Mucosa of stomach (tissue), 1 donor: Measurements from ENCODE around the gene AQP12B.
"Not testable (repeated sequence)": the region's sequence is repeated elsewhere in the genome, so short reads cannot be mapped to it uniquely, and the experiment has no call there.

Source experiments
- H3K27me3 ChIP-seq: one replicate; pipeline ENCODE4 v1.7.0; 2013; ENCODE audit warnings: mild to moderate bottlenecking, low read length; ENCODE audit not compliant: control insufficient read depth, insufficient read depth
- H3K36me3 ChIP-seq: one replicate; pipeline ENCODE4 v1.7.0; 2013; ENCODE audit warnings: low read length; ENCODE audit not compliant: control insufficient read depth, insufficient read depth
- H3K4me1 ChIP-seq: one replicate; pipeline ENCODE4 v1.7.0; 2013; ENCODE audit warnings: mild to moderate bottlenecking, low read length; ENCODE audit not compliant: control insufficient read depth, insufficient read depth
- H3K4me3 ChIP-seq: one replicate; pipeline ENCODE4 v1.7.0; 2013; ENCODE audit warnings: low read length
- H3K9ac ChIP-seq: one replicate; pipeline ENCODE4 v1.7.0; 2013; ENCODE audit warnings: mild to moderate bottlenecking, low read length, moderate library complexity
- H3K9me3 ChIP-seq: one replicate; pipeline ENCODE4 v1.7.0; 2013; ENCODE audit warnings: mild to moderate bottlenecking, low read length, moderate library complexity; ENCODE audit not compliant: control insufficient read depth
- donor health status: Pancreatic carcinoma.

AQP12B gene

DNA sequence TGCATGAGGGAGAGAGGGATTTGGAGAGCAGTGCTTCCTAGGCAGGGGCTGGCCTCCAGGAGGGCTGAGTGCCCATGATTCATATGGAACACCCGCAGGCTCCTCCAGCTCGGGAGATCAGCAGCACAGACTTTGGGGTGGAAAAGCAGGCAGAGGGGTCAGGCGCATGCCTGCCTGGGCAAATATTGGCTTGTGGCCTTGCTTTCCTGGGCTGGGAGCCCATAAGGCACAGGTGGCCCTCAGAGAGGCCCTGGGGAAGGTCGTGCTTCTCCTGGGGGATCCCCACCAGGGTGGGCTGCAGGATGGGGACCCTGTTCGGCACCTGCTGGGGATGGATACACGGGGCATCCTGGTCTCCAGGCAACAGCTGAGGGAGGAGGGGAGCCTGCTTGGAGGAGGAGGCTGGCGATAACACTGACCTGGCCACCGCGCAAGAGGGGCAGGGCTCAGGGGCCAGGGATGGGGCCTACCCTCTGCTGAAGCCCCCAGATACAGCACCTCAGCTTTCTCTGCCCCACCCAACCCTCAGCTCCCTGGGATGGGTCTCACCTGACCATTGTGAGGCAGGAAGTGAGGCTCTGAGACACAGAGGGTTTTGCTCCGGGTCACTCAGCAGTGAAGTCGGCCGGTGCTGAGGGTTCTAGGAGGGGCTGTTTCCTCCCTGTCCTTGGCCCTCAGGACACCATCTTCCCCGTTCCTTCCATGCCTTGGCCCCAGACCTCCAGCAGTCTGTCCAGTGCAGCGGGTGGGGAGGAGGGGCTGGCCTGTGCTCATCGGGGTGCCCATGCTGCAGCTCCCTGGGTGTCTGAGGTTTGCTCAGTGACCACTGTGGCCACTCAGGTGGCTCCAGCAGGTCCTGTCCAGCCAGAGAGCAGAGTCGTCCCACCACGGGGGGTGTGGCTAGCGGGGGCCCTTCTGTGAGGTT lies 21.0 kb upstream of the AQP12B start:
- Histone ChIP-seq H3K9me3 (no peaks in the 10 kb centered on the region), H3K9ac (no peak overlapping the region), H3K27me3 (peaks cover 8% of the 10 kb centered on the region), H3K4me3 (no peak overlapping the region), H3K36me3 (no peaks in the 10 kb centered on the region), H3K4me1 (no peaks in the 10 kb centered on the region)

DNA sequence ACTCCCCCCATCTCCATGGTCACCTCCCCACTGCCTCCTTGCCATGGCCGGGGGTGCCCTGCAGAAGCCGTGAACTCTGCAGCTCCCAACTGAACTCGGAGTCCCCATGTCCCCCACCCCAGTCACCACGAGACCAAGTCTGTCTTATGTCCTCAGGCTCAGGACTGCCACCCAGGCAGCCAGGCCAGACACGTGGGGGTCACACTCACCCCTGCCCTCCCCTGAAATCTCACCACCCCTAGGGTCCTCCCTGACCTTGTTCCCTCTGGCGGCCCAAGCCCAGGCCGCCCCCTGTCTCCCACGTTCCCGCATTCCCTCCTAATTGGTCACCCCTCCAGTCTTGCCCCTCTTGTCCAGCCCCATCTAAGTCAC lies 19.9 kb upstream of the AQP12B start:
- no peaks in the 10 kb centered on the region for H3K36me3 ChIP-seq
- H3K9ac ChIP-seq: no peak overlapping the region
- no peaks in the 10 kb centered on the region for H3K4me1 ChIP-seq
- no peak overlapping the region for H3K4me3 ChIP-seq
- peaks cover 8% of the 10 kb centered on the region for H3K27me3 ChIP-seq
- no peaks in the 10 kb centered on the region for H3K9me3 ChIP-seq

DNA sequence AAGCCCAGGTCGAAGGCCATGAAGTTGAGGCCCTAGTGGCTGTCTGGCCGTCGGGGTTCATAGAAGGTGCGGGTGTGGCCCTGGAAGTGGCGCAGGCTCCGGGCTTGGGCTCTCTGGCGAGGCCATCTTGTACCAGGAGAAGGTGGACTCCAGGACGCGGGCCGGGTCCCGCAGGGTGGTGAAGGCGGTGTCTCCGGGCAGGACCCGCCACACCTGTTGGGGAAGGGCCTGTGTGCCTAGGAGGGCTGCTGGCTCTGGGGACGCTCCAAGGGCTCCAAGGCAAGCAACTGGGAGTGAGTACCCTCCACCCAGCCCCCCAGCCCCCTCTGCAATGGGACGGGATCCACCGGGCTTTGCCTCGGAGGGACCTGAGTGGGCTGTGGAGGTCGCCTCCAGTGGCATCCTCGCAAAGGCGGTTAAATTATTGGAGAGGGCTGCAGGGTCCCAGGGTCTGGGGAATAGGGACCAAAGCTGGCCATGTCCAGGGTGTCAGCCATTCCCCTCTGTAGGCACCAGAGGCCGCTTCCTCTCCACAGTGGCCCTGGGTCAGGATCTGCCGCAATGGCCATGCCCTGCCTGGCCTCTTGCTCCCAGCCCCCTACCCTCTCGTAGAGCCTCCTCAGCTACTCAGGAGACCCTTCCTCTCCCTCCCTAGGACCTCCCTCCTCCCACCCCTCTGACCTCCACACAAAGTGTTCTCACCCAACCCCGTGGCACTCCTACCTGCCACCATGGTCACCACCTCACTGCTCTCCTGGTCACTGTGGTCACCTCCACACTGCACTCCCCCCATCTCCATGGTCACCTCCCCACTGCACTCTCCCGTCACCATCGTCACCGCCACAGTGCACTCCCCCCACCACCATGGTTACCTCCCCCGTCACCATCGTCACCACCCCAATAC lies 19.3 kb upstream of the AQP12B start:
- Histone ChIP-seq H3K9me3 (no peaks in the 10 kb centered on the region), H3K9ac (no peak overlapping the region), H3K4me3 (no peak overlapping the region), H3K27me3 (peaks cover 8% of the 10 kb centered on the region), H3K4me1 (no peaks in the 10 kb centered on the region), H3K36me3 (no peaks in the 10 kb centered on the region)

DNA sequence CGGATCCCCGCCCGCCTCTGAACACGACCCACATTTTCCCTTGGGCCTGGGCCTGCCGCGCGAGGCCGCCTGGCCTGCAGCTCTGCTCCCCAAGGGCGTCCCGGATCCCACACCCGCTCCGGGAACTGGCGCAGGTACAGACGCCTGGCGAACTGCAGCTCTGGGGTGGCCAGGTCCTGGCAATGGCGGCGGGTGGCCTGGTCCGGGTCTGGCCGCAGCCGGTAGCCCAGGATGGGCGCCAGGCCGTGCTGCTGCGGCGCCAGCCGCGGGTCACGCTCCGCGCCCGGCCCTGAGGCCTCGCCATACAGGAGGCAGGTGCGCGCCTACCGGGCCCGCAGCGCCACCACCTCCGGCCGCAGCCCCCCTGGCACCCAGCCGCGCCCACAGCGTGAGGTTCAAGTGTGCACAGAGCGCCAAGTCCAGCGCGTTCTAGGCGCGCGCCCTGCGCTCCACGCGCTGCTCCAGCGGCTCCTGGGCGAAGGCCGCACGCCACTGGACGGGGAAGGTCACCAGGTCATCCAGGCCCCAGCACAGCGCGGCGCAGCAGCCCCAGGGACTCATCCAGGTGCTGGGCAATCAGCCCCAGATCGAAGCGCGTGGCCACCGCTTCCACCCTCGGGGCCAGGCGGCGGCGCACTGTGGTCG lies 18.5 kb upstream of the AQP12B start:
- no peaks in the 10 kb centered on the region for H3K36me3 ChIP-seq

DNA sequence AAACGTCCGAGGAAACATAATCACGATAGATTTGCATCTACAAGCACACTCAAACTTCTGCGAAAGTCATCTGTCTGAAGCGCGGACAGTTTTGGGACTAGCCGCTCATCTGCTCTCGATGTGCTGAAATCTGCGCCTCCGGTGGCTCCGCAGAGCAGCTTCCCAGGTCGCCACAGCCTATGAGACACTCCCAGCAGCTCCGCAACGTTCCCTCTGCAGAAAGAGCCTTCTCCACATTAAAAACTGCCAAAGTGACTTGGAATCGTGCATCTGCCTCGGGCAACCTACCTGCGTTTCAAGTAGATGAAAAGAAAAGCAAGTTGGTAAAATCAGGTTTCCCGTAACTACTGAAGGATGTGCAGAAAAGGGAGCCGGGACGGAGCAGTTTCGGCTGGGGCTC lies 17.9 kb upstream of the AQP12B start:
- H3K9ac ChIP-seq, H3K4me3 ChIP-seq, H3K27me3 ChIP-seq, H3K9me3 ChIP-seq, H3K36me3 ChIP-seq, H3K4me1 ChIP-seq: not testable (repeated sequence)

More for the DNA sequence above, 18.5 kb upstream of the AQP12B start:
- H3K9ac ChIP-seq: no peak overlapping the region
- no peaks in the 10 kb centered on the region for H3K4me1 ChIP-seq
- peaks cover 8% of the 10 kb centered on the region for H3K27me3 ChIP-seq
- H3K4me3 ChIP-seq: no peak overlapping the region
- no peaks in the 10 kb centered on the region for H3K9me3 ChIP-seq

DNA sequence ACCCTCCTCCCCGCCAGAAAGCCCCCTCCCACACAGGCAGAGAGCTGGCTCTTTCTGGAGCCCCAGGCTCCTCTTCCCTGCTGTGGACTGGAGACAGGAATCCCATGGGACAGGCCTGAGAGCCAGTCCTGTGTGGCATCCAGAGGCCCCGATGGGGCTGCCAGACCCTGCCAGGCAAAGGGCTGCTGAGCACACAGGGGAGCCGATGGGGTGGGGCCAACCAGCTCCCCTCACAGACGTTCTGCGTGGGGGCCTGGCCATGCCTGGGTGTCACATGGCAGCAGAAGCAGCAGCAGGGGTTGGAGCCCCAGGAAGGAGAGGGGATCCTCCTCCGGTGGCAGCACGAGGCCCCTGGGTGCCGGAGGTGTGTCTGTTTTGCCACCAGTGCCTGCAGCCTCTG lies 17.1 kb upstream of the AQP12B start:
- H3K4me1 ChIP-seq, H3K9ac ChIP-seq, H3K36me3 ChIP-seq, H3K9me3 ChIP-seq, H3K27me3 ChIP-seq, H3K4me3 ChIP-seq: not testable (repeated sequence)

DNA sequence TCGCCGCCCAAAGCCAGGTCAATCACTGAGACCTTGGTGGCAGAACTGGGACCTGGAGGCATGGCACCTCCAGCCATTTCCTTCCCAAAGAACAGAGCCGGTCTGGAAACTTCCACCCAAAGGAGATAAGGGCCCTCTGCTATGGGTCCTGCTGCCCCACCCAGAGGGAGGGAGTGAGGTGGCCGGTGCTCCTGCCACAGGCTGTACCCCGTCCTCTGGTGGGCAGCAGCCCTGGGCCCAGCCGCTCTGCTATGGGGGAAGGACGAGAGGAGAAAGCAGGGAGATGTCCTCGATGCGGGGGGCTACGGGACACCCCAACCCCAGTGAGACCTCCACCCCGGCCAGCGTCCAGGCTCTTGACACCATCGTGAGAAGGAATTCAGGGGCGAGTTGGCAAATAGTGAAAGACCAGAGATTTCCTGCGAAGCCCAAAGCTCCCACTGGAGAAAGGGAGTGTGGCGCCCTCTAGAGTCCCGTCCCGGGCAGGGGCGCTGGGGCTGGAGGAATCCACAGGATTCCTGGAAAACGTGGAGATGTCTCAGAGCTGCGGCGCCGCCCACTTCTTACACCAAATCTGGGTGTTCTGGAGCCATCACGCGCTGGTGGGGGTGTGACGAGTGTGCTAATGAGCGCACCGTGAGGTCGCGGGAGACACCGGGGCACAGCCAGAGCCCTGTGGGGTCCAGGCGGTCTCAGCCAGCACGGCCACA lies 16.3 kb upstream of the AQP12B start:
- H3K4me1 ChIP-seq, H3K9ac ChIP-seq, H3K9me3 ChIP-seq, H3K4me3 ChIP-seq, H3K36me3 ChIP-seq, H3K27me3 ChIP-seq: not testable (repeated sequence)

DNA sequence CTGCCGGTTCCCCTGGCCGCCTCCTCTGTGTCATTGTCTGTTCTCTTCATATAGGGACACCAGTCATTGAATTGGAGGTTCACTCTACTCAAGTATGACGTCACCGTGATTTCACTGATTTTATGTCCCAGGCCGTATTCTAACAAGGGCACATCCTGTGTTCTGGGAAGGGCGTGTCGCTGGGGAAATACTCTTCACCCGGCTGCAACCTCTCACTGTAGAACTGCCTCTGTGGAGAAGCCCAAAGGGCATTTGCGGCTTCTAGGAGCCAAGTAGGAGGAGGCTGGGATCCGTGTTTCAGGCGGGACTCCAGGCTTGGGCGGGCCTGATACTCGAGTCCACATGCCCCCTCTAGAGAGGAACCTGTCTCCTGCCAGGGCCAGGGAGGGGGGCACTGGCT lies 13.8 kb upstream of the AQP12B start:
- H3K36me3 ChIP-seq, H3K9ac ChIP-seq, H3K27me3 ChIP-seq, H3K9me3 ChIP-seq, H3K4me3 ChIP-seq, H3K4me1 ChIP-seq: not testable (repeated sequence)

DNA sequence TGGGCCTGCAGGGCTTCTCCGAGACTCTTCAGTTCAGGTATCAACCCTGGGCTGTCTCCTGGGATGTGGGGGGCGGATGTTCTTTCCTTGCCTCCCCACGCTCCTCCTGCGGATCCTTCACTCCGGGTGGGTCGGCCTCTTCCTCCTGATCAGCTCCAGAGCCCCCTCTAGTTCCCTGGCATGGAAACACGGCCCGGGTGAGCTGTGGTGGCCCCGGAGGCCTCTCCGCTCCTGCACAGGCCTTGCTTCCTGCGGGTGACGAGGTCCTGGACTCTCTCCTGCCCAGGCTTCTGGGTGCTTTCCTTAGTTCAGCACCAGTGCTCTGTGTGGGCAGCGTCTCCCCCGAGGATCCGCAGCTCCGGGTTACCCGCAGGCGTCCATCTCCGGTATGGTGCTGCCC lies 12.9 kb upstream of the AQP12B start:
- not testable (repeated sequence) for H3K4me1 ChIP-seq

DNA sequence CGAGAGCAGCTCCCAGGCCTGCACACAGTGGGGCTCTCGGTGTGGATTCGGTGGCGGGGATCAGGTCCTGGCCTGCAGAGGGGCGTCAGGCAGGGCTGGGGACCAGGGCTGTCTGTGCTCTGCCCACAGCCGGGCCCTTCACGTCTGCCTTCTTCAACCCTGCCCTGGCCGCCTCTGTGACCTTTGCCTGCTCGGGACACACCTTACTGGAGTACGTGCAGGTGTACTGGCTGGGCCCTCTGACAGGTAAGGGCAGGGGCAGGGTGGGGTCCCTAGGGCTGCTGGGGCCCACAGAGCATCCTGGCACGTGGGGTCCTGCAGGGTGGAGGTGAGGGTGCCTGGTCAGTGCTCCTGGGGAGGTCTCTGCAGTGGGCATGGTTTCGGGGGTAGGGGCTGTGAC lies 11.6 kb upstream of the AQP12B start:
- H3K36me3 ChIP-seq, H3K27me3 ChIP-seq, H3K4me1 ChIP-seq, H3K9ac ChIP-seq, H3K9me3 ChIP-seq, H3K4me3 ChIP-seq: not testable (repeated sequence)

More for the DNA sequence above, 12.9 kb upstream of the AQP12B start:
- H3K27me3 ChIP-seq, H3K9me3 ChIP-seq, H3K4me3 ChIP-seq, H3K36me3 ChIP-seq, H3K9ac ChIP-seq: not testable (repeated sequence)

DNA sequence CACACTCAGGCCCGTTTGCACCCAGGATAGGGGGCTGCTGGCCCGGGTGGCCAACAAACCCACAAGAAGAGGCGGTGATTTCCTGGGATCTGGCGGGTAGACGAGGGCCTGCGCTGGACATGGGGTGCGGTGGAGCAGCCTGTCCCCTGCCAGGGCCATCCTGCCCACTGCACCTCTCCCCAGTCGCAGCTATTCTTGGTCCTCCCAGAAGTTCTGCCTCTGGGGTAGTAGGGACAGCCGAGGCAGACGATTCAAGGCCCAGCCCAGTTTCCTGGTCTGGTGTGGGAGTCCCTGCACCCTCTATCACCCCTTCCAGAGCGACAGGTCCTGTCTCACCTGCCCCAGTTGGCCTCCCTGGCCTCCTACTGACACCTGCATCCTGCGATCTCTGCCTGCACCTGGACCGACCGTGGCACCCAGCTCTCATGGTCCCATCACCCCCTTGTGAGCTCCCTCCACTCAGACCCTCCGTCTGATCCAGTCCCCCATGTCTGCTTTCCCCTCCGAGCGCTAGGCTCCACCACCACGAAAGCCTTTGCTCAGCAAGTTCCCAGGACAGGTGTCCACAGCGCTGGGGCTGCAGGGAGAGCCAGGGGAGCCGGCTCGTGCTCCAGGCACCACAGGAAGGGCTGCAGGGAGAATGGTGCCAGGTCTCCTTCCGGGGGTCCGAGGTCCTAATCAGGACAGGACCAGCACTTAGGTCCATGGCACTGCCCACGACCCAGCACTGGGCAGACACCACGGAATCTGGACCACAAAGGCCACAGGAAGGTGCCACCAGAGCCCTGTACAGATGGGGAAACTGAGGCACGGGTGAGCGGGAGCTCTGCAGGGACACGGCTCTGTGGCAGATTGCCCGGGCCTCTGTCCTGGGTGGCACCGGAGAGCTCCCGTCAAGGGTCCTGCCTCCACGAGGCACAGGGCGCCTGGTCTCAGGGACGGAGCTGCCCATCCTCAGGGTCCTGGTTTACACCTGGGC lies 10.2 kb upstream of the AQP12B start:
- H3K4me3 ChIP-seq, H3K27me3 ChIP-seq, H3K36me3 ChIP-seq, H3K9me3 ChIP-seq, H3K9ac ChIP-seq, H3K4me1 ChIP-seq: not testable (repeated sequence)
